ENCODE data around the gene MTHFS.

The MTHFS gene

GRCh38 chr15:79820820-79821219 is 76.0 kb downstream of the MTHFS start:
- DNase-seq (ENCODE audit: extremely low read depth, low read depth) = no peak
- no peak for TF ChIP-seq CTCF (IDR thresholded peaks at IDR 0.05; ENCODE audit: low read depth, low read length, missing control alignments)
- H3K4me3 ChIP-seq (replicated peaks; ENCODE audit: low read depth, low read length) = no peak overlapping the region

- H3K4me3 ChIP-seq (replicated peaks; ENCODE audit: low read depth, low read length) = no peak overlapping the region
- TF ChIP-seq CTCF (IDR thresholded peaks at IDR 0.05; ENCODE audit: low read depth, low read length, missing control alignments) = no peak
- no peak for DNase-seq (ENCODE audit: extremely low read depth, low read depth)
These were observed 76.6 kb downstream of the MTHFS start for GRCh38 chr15:79820176-79820575.

GRCh38 chr15:79816571-79816970 is 80.2 kb downstream of the MTHFS start:
- no peak for TF ChIP-seq CTCF (IDR thresholded peaks at IDR 0.05; ENCODE audit: low read depth, low read length, missing control alignments)
- no peak for DNase-seq (ENCODE audit: extremely low read depth, low read depth)
- no peak overlapping the region for H3K4me3 ChIP-seq (replicated peaks; ENCODE audit: low read depth, low read length)

- no peak for TF ChIP-seq CTCF (IDR thresholded peaks at IDR 0.05; ENCODE audit: low read depth, low read length, missing control alignments)
- DNase-seq (ENCODE audit: extremely low read depth, low read depth) = no peak
These were observed 81.3 kb downstream of the MTHFS start for GRCh38 chr15:79815468-79815867.

GRCh38 chr15:79812541-79812940 is 84.3 kb downstream of the MTHFS start:
- no peak for TF ChIP-seq CTCF (IDR thresholded peaks at IDR 0.05; ENCODE audit: low read depth, low read length, missing control alignments)
- DNase-seq (ENCODE audit: extremely low read depth, low read depth) = no peak
- H3K4me3 ChIP-seq (replicated peaks; ENCODE audit: low read depth, low read length) = no peak overlapping the region

More at GRCh38 chr15:79815468-79815867, 81.3 kb downstream of the MTHFS start:
- no peak overlapping the region for H3K4me3 ChIP-seq (replicated peaks; ENCODE audit: low read depth, low read length)

- peak; percentile 15 for DNase-seq (ENCODE audit: extremely low read depth, low read depth)
- no peak for TF ChIP-seq CTCF (IDR thresholded peaks at IDR 0.05; ENCODE audit: low read depth, low read length, missing control alignments)
These were observed 85.1 kb downstream of the MTHFS start for GRCh38 chr15:79811406-79812405.

More at GRCh38 chr15:79811406-79812405, 85.1 kb downstream of the MTHFS start:
- no peak overlapping the region for H3K4me3 ChIP-seq (replicated peaks; ENCODE audit: low read depth, low read length)

All from HFF-Myc (cell line).